Type B pancreatic cell (in vitro differentiated cells): ENCODE measurements around the gene POLK. TPM values are rescaled to one million over a fixed set of nuclear protein-coding genes. Genes with fewer than 3 reads are reported as not detected.

Source experiments
- DNase-seq: peaks from one replicate; pipeline ENCODE4 v3.0.0; 2021; ENCODE audit warnings: mixed read lengths; ENCODE audit not compliant: unreplicated experiment; ENCODE audit errors: extremely low spot score
- H3K27ac Mint-ChIP-seq: 2 replicates; pipeline ENCODE4 v1.8.0; 2021; ENCODE audit warnings: mild to moderate bottlenecking, mixed read lengths
- H3K27me3 Mint-ChIP-seq: 2 replicates; pipeline ENCODE4 v1.8.0; 2021; ENCODE audit warnings: mixed read lengths
- H3K36me3 Mint-ChIP-seq: 2 replicates; pipeline ENCODE4 v1.8.0; 2021; ENCODE audit warnings: mixed read lengths
- H3K4me1 Mint-ChIP-seq: one replicate; pipeline ENCODE4 v1.8.0; 2021; ENCODE audit warnings: mixed read lengths; ENCODE audit not compliant: unreplicated experiment
- H3K4me3 Mint-ChIP-seq: 2 replicates; pipeline ENCODE4 v1.8.0; 2021; ENCODE audit warnings: mild to moderate bottlenecking, mixed read lengths
- H3K9me3 Mint-ChIP-seq: 2 replicates; pipeline ENCODE4 v1.8.0; 2021; ENCODE audit warnings: mixed read lengths
- total RNA-seq: library from RNA; stranded (reverse); gene quantifications from 2 replicates; pipeline ENCODE4 v1.2.1, GENCODE V29; 2021; ENCODE audit warnings: low replicate concordance
- TF ChIP-seq, protein P1 (sequence below): fragments of 200-600 bp; sonication (generic); conservative IDR thresholded peaks from 2 replicates; pipeline ENCODE4 v1.5.0; 2021; ENCODE audit warnings: antibody characterized with exemption, mild to moderate bottlenecking

The POLK gene
- total RNA-seq, 1 donor from 2014 or later, result 21.2 TPM

GRCh38 chr5:75616371-75616881 lies 104.7 kb downstream of the POLK start:
- peaks cover 43% of the 10 kb centered on the region for H3K4me1 Mint-ChIP-seq
- H3K4me3 Mint-ChIP-seq, result peak overlapping the region; percentile 8
- DNase-seq, result no peak
- no peaks in the 10 kb centered on the region for H3K27me3 Mint-ChIP-seq
- TF ChIP-seq, protein P1, sequence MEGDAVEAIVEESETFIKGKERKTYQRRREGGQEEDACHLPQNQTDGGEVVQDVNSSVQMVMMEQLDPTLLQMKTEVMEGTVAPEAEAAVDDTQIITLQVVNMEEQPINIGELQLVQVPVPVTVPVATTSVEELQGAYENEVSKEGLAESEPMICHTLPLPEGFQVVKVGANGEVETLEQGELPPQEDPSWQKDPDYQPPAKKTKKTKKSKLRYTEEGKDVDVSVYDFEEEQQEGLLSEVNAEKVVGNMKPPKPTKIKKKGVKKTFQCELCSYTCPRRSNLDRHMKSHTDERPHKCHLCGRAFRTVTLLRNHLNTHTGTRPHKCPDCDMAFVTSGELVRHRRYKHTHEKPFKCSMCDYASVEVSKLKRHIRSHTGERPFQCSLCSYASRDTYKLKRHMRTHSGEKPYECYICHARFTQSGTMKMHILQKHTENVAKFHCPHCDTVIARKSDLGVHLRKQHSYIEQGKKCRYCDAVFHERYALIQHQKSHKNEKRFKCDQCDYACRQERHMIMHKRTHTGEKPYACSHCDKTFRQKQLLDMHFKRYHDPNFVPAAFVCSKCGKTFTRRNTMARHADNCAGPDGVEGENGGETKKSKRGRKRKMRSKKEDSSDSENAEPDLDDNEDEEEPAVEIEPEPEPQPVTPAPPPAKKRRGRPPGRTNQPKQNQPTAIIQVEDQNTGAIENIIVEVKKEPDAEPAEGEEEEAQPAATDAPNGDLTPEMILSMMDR, result no peak
- H3K27ac Mint-ChIP-seq, result peak overlapping the region; percentile 51
- H3K36me3 Mint-ChIP-seq, result no peaks in the 10 kb centered on the region
- no peaks in the 10 kb centered on the region for H3K9me3 Mint-ChIP-seq

DNA sequence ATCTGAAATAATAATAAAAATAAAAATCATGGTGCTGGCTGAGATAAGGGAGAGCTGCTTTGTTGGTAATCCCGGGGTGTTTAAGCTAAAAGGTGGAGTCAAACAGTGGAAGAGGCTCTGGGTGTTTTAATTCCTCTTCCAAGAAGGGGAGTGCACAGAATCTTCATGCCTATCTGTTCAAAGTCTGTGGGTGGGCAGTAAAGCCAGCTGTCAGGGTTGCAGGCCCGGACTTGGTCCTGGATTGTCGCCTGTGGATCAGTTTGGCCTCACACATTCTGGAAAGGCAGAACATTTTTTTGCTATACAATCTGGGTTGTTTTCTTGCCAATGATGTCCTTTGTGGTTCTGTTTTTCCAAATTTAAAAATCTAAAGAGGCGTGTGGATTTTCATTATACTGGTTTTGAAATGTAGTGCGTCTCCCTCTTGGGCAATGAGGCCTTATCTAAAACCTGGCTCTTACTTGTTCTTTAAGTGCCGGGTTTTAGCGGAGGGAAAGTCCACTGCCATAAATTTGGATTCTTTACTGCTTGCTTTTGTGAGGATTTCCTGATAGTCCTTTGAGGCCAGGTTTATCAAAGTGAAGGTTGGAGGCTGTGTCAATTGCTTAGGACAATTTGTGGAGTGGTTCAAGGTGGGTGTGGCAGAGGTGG lies 105.4 kb downstream of the POLK start:
- no peak for DNase-seq
- Mint-ChIP-seq H3K4me3 (peak overlapping the region; percentile 8), H3K9me3 (no peaks in the 10 kb centered on the region), H3K4me1 (peaks cover 43% of the 10 kb centered on the region), H3K27ac (peak overlapping the region; percentile 51), H3K36me3 (no peaks in the 10 kb centered on the region), H3K27me3 (no peaks in the 10 kb centered on the region)
- TF ChIP-seq, protein P1, result no peak

DNA sequence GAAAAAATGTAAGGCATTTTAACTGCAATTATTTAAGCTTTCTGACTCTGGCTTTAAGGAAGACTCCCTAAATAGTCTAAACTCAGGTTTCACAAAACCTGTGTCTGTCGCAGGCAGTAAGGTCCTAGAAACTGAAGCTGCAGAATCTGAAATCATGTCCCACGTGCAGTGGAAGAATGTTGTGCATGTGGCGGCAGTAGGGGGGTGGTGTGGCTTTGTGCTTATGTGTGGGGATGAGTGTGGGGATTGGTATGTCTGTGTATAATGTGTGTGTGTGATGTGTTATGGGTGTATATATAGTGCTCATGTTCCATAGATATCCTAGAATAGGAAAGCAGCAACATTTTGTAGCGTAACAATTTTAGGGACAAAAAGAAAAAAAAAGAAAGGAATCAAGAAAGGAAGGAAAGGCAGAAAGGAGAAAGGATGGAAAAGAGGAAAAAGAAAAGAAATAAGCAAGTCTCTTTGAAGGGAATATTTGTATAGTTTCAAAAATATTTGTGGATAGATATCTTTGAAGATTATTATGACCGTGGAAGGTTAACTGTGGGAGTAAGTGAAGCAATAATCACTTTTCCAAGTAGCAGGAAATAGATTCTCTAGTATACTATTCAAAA lies 106.2 kb downstream of the POLK start:
- H3K36me3 Mint-ChIP-seq, result no peaks in the 10 kb centered on the region
- peak overlapping the region; percentile 51 for H3K27ac Mint-ChIP-seq
- no peak for DNase-seq
- H3K9me3 Mint-ChIP-seq, result no peaks in the 10 kb centered on the region
- no peaks in the 10 kb centered on the region for H3K27me3 Mint-ChIP-seq
- TF ChIP-seq, protein P1, result no peak
- no peak overlapping the region for H3K4me3 Mint-ChIP-seq
- H3K4me1 Mint-ChIP-seq, result peaks cover 37% of the 10 kb centered on the region

DNA sequence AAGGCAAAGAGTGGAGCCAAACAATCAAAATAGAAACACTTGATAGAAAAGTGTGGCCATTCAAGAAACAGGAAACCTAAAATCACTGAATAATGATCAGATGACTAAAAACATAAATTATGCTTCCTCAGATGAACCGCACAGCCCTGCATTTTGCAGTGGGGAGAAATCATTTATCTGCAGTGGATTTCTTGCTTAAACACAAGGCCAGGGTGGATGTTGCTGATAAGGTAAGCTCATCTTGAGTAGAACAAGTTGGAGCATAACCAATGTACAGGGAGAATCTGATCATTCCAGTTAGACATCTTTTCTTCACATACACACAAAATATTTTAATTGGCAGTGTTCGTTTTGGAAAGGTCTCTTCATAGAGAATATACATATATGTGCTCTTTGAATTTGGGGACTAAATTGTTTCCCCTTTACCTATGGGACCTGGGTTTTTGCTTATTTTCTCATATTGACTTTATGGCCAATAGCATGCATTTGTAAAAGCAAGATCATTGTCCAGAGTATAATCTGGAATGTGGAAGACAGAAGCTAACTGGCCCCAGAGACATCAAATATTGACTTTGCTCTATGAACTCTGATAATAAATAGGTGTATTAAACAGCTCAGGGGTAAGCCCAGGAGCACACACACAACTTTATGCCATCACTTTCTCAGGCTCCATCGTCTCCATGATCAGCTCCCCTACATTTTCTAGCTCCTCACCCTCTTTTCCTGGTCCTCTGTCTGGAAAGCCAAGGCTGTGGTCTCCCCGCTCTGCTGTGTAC lies 108.7 kb downstream of the POLK start:
- H3K4me3 Mint-ChIP-seq, result peak overlapping the region; percentile 16
- DNase-seq, result no peak
- H3K27ac Mint-ChIP-seq, result peak overlapping the region; percentile 73
- H3K27me3 Mint-ChIP-seq, result no peaks in the 10 kb centered on the region
- H3K36me3 Mint-ChIP-seq, result no peaks in the 10 kb centered on the region
- TF ChIP-seq, protein P1, result no peak
- H3K9me3 Mint-ChIP-seq, result no peaks in the 10 kb centered on the region
- H3K4me1 Mint-ChIP-seq, result peaks cover 45% of the 10 kb centered on the region

DNA sequence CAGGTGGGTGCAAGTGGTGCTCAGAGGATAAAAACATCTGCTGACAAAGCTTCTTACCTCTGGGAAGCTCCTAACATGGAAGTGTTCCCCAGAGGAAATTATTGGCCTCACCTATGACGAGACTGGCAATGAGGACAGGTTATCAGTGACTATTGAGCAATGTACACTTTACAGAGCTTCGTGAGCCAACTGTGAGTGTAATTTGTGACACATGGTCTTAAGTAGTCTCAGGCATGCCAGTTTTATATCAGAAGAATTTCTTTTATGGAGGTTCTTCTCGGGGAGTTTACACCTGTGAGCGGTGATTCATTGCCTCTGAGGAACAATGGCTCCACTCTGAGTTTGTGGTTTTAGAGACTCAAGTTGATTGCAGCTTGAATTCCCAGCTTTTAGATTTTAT lies 110.9 kb downstream of the POLK start:
- H3K9me3 Mint-ChIP-seq, result no peaks in the 10 kb centered on the region
- H3K36me3 Mint-ChIP-seq, result no peaks in the 10 kb centered on the region
- H3K27ac Mint-ChIP-seq, result no peak overlapping the region
- TF ChIP-seq, protein P1, result no peak
- H3K4me3 Mint-ChIP-seq, result no peak overlapping the region
- DNase-seq, result no peak
- H3K27me3 Mint-ChIP-seq, result no peaks in the 10 kb centered on the region
- H3K4me1 Mint-ChIP-seq, result peaks cover 27% of the 10 kb centered on the region
